Astrocyte (in vitro differentiated cells and primary cell): ENCODE measurements around the gene PLXDC2.

ENCODE experiments used
- EZH2 ChIP-seq: IDR thresholded peaks from 2 replicates; pipeline ENCODE4 v1.6.1; 2012; ENCODE audit warnings: mild to moderate bottlenecking, low read length, inconsistent platforms; ENCODE audit not compliant: insufficient read depth
- TF ChIP-seq, protein P1 (sequence below): IDR thresholded peaks from 2 replicates; pipeline ENCODE4 v1.5.1; 2011; ENCODE audit warnings: low read depth, mild to moderate bottlenecking, inconsistent platforms, low read length, moderate library complexity; ENCODE audit not compliant: insufficient read depth

DNA sequence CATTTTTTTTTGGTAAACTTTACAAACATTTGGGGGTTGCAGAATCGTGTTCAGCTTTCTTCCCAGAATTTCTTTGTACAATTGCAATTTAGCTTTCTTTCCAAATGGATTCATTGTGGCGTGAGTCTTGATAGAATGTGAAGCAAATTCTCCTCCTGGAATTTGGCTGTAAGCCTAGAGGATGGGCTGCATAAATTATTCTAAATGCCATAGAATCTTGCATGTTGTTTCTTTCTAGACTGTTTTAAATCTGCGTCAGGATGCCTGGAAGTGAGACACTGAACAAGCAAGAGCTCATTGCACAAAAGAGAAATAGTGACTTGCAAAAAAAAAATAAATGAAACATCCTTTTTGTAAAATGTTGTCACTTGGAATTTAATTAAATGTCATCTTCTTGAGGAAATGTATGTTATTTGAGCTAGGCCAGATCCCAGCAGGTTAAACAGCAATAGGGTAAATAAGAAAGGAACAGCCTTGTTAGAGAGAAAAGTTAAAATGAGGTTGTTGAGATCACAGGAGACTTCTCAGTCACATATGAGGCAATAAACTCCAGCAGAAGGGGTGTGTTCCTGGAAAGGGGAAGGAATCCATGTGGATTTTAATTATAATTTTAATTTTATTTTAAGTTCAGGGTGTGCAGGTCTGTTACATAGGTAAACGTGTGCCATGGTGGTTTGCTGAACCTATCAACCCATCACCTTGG, 483.0 kb downstream of the PLXDC2 start:
- TF ChIP-seq, protein P1, sequence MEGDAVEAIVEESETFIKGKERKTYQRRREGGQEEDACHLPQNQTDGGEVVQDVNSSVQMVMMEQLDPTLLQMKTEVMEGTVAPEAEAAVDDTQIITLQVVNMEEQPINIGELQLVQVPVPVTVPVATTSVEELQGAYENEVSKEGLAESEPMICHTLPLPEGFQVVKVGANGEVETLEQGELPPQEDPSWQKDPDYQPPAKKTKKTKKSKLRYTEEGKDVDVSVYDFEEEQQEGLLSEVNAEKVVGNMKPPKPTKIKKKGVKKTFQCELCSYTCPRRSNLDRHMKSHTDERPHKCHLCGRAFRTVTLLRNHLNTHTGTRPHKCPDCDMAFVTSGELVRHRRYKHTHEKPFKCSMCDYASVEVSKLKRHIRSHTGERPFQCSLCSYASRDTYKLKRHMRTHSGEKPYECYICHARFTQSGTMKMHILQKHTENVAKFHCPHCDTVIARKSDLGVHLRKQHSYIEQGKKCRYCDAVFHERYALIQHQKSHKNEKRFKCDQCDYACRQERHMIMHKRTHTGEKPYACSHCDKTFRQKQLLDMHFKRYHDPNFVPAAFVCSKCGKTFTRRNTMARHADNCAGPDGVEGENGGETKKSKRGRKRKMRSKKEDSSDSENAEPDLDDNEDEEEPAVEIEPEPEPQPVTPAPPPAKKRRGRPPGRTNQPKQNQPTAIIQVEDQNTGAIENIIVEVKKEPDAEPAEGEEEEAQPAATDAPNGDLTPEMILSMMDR, result no peak
- TF ChIP-seq EZH2, result no peak
